NCI-H1694 treated with DMSO at 0.1 percent for 48 hours (cell line): ENCODE measurements around the gene ASB3.
"Not testable (repeated sequence)": the region's sequence is repeated elsewhere in the genome, so short reads cannot be mapped to it uniquely, and the experiment has no call there.

Source experiments
- DNase-seq: peaks from one replicate; lab custom pipeline; 2025; lab: John Stamatoyannopoulos, UW

Gene ASB3

GRCh38 chr2:53737091-53737490 is 49.7 kb downstream of the ASB3 start:
- no peak for DNase-seq

- DNase-seq = no peak
Observed at GRCh38 chr2:53729143-53729762, 57.5 kb downstream of the ASB3 start.

GRCh38 chr2:53727921-53728320 is 58.8 kb downstream of the ASB3 start:
- DNase-seq = no peak

GRCh38 chr2:53725662-53726061 is 61.1 kb downstream of the ASB3 start:
- no peak for DNase-seq

- no peak for DNase-seq
Observed at GRCh38 chr2:53724536-53724935, 62.2 kb downstream of the ASB3 start.

- not testable (repeated sequence) for DNase-seq
Observed at GRCh38 chr2:53720944-53721343, 65.8 kb downstream of the ASB3 start.

GRCh38 chr2:53715568-53715967 is 71.2 kb downstream of the ASB3 start:
- DNase-seq = peak; percentile 42

- DNase-seq = no peak
Observed at GRCh38 chr2:53711271-53711780, 75.4 kb downstream of the ASB3 start.

- no peak for DNase-seq
Observed at GRCh38 chr2:53708988-53709387, 77.8 kb downstream of the ASB3 start.

GRCh38 chr2:53701221-53701620 is 85.5 kb downstream of the ASB3 start:
- no peak for DNase-seq

GRCh38 chr2:53697686-53698085 is 89.1 kb downstream of the ASB3 start:
- no peak for DNase-seq

GRCh38 chr2:53697092-53697491 is 89.7 kb downstream of the ASB3 start:
- DNase-seq = no peak

GRCh38 chr2:53695575-53695974 is 91.2 kb downstream of the ASB3 start:
- no peak for DNase-seq

- DNase-seq = no peak
Observed at GRCh38 chr2:53694096-53694771, 92.5 kb downstream of the ASB3 start.

- no peak for DNase-seq
Observed at GRCh38 chr2:53690876-53691275, 95.9 kb downstream of the ASB3 start.

GRCh38 chr2:53672881-53673522 is 113.8 kb downstream of the ASB3 start:
- no peak for DNase-seq

GRCh38 chr2:53670331-53670730 is 116.4 kb downstream of the ASB3 start:
- DNase-seq = no peak

- no peak for DNase-seq
Observed at GRCh38 chr2:53668624-53669026, 118.1 kb downstream of the ASB3 start.

GRCh38 chr2:53667130-53667529 is 119.6 kb downstream of the ASB3 start:
- DNase-seq = not testable (repeated sequence)

GRCh38 chr2:53660886-53661285 is 125.9 kb downstream of the ASB3 start:
- no peak for DNase-seq

- DNase-seq = not testable (repeated sequence)
Observed at GRCh38 chr2:53658474-53658873, 128.3 kb downstream of the ASB3 start.

GRCh38 chr2:53655256-53655655 is 131.5 kb downstream of the ASB3 start:
- no peak for DNase-seq

- no peak for DNase-seq
Observed at GRCh38 chr2:53654396-53654795, 132.4 kb downstream of the ASB3 start.
